GM19395 (cell line): Measurements from ENCODE around the gene RGPD8.

Source experiments
- ATAC-seq: cut with Tn5 transposase; IDR thresholded peaks from one replicate; pipeline ENCODE4 v1.9.1; 2021; ENCODE audit warnings: mild to moderate bottlenecking, moderate library complexity; ENCODE audit not compliant: unreplicated experiment

RGPD8 gene

DNA sequence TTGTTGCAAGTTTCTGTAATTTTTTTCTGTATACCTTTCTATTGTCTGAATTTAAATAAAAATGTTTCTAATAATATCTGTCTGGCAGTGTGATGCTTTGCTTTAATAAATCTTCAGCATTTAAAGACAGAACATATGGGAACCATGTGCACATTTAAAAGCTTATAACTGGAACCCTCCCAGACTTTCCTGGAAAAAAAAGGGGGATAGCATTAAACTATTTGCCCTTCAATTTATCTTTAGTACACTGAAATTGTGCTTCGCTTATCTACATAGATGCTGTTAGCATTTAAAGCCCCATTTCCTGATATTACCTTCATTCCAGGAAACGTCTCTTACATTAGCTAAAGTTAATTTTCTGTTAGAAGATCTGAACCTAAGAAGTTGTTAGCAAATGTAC lies 93.5 kb downstream of the RGPD8 start:
- no peak for ATAC-seq

DNA sequence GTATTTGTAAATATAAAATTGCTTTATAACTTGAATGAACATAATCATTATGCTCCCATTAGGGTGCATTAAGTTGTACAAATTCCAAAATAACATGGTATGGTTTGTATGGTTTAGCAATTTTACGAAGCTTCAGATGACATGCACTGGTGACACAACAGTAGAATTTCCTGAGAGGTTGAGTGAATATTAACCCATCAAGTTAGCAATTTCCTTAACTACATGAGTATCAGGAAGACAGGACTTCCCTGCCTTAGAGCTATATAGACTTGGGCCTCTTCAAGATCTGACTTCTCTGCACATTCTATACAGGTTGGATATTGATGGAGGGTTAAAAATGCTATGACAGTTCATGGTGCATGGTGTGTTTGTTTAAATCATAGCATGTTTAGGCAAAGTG lies 97.8 kb downstream of the RGPD8 start:
- no peak for ATAC-seq

DNA sequence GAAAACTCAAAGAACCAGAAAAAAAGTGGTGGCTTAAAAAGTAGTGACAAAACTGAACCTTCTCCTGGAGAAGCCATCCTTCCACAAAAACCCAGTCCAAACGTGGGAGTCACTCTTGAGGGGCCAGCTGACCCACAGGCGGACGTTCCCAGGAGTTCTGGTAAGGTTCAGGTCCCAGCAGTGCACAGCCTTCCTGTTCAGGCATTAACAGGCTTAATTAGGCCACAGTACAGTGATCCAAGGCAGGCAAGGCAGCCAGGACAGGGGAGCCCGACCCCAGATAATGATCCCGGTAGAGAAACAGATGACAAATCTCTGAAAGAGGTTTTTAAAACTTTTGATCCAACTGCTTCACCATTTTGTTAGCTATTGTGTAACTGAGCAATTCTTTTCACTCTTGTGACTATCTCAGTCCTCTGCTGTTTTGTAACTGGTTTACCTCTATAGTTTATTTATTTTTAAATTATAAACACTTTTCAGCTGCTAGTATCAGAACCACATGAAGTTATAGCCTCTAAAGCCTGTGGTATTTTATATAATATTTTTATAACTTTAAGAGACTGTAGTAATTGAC lies 101.2 kb downstream of the RGPD8 start:
- ATAC-seq, result no peak

DNA sequence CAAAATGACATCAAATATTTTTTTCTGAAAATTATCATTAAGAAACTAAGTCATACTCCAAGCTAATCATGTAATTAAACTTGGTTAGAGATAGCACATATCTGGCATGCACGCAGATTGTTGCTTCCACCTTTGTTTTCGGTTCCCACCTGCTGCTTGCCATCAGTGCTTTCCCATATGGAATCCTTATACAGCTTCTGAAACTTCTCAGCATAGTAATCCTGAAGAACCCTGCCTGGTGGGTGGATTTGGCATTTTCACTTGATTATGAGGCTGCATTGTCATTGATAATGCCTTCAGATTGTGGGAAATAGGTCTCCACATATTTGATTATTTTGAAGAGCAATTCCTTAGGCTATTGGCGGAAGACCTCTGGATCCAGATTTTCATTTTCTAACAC lies 110.5 kb downstream of the RGPD8 start:
- ATAC-seq, result no peak

DNA sequence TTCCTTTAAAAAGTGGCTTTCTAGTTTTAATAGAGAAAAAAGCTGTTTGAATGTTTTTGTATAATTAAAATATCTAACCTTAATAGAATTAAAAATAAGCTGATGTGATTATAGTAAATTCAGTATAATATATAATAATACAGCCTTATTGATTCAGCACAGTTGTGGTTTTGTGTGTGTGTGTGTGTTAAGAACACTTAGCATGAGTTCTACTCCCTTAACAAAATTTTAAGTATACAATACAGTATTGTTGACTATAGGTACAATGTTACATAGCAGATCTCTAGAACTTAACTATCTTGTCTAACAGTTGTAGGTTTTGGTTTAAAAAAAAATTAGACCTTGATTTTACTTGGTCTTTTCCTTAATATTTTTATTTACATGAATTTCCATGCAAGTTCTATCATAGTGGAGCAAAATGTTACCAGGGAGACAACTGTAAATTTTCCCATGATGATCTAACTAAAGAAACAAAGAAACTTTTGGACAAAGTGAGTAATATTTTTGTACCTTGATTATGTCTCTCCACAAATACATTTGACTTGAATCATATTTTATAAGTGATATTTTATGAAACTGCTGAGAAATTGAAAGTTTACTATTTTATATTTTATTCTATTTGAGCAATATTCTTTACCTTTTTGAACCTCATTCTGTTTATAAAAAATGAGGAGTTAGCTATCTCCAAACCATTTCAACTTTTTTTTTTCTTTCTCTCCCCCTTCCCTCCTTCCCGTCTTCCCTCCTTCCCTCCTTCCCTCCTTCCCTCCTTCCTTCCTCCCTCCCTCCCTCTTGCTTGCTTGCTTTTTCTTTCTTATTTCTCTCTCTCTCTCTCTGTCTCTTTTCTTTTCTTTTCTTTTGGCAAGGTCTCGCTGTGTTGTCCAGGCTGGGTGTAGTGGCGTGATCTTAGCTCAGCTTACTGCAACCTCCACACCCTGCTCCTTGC lies 111.8 kb downstream of the RGPD8 start:
- no peak for ATAC-seq
